Kidney tubule cell (primary cell): Measurements from ENCODE around the gene MYO1A.

Source experiments
- DNase-seq: peaks from one replicate; pipeline ENCODE4 v3.0.0-alpha.2; 2018; ENCODE audit warnings: low spot score

MYO1A gene

DNA sequence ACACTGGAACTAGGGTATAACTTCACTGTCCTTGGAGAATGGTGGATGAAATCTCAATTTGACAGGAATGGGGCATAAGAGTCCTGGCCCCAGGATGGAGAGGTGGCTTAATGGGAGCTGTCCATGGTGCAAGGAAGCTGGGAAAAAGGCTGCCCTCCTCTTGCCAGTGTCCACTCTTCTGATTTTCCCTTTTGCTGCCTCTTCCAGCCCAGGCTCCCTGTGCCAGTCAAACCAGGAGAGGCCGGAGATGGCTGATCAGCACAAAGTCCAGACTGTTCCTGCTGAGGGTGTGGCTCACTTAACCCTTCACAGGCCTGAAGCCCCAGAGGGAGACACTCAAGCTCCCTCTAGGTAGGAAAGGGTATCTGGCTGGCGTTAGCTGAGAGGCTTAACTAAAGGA lies at the start of gene MYO1A:
MYO1A (minus strand) TSS at position 240 of the 400 bp plus-strand sequence. CDS start 1,806 bp downstream, outside the sequence.
- no peak for DNase-seq

DNA sequence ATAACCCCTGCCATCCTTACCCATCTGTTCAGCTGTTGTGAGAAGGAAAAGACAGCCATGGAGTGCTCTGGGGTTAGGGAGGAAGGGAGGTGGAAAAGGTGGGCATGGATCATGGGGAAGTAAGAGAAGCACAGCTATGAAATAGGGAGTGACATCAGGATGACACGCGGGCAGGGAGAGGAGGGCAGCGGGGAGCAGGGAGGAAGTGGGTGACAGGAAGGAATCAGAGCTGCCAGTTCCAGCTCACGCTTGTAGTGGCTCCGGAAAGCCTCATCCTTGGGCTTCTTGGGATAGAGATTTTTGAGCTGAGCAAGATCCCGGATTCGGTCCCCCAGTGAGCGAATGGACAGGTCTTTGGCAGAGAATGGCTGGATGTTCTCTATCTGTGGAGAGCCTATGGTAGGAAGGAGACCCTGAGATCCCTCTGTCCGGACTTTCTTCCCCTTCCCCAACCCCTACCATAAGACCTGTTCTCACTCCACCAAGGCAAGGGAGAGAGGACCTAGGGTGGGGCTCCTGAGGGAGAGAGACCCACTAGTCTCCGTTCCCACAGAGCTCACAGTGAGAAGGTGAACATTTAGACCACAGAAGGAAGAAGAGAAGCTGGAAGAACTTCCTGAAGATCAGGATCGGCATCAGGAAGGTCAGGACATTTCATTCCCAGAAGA lies 49.3 kb upstream of the MYO1A start:
- DNase-seq, result no peak

DNA sequence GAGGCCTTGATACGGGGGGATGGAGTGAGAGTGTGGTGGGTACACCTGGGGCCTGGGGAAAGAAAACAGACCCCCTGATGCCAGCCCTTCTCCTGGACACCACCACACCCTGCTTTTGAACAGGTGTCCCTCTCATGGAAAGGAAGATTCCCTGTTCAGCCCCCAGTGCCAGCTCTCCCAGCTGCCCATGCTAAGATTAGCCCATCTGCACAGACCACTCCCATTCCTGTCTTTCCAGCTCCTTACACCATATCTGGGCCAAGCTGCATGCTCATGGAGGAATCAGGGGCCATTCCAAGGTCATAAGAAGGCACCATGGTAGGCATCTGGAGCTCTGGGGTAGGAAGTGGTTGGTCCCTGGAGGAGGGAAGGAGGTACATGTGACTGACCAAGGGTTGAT lies 48.6 kb upstream of the MYO1A start:
- DNase-seq, result no peak

DNA sequence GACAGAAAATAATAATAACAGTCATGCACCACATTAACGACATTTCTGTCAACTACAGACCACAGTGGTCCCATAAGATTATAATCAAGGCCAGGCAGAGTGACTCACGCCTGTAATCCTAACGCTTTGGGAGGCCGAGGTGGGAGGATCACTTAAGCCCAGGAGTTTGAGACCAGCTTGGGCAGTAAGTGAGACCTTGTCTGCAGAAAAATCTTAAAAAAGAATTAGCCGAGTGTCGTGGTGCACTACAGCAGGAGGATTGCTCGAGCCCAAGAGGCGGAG lies 47.6 kb upstream of the MYO1A start:
- no peak for DNase-seq

DNA sequence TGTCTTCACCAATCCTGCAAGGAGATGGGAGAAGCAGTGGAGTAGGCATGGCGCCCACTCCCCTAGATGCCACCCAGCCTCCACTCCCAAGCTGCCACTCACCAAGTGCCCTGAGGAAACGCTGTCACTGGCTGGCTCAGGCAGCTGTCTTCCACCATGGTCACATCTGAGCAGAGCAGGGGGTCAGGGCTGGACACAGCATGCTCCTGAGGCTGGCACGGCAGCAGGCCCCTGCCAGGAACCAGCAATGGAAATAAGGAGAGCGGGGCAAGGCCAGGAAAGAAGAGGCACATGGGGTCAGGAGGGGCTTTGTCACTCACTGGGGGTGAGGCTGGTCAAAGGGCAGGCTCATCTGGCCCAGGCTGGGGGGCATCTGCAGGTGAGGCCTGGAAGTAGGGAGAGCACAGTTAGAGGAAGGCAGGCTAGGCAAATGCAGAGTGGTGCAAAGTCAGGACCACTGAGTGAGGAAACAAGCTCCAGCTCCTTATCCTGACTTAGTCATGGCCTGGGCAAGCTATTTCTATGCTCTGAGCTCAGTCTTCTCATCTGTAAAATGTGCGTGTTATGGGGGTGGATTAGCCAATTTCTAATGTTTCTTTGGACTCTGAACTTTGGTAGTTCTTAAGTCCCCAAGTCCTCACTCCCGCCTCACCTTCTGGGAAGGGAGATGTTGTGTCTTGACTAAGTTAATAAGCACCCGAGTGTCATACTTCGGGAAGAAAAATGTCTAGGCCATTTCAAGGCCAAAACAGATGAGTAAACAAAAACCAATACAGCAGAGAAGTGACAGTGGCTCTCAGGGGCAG lies 47.0 kb upstream of the MYO1A start:
- DNase-seq, result no peak

DNA sequence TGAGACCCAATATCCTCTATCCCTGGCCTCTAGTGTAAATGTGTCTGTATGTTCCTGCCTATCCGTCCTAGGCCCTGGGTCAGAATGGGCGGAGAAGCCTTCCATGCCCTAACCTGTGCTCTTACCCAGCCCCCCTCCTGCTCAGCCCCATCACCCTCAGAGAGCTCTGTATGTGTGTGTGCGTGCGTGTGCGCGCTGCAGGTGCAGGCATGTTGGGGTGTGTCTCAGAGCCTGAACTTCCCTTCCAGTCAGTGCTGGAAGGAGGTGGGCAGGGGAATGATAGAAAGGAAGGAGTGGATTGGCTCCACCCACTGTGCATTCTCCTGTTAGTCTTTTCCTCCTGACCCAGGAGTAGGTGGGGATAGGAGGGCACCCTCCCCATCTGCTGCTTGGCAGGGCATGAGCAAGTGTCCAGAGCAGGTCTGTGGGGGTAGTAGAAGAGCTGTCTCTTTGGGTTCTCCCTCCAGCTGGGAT lies 46.2 kb upstream of the MYO1A start:
- DNase-seq, result peak; percentile 59

DNA sequence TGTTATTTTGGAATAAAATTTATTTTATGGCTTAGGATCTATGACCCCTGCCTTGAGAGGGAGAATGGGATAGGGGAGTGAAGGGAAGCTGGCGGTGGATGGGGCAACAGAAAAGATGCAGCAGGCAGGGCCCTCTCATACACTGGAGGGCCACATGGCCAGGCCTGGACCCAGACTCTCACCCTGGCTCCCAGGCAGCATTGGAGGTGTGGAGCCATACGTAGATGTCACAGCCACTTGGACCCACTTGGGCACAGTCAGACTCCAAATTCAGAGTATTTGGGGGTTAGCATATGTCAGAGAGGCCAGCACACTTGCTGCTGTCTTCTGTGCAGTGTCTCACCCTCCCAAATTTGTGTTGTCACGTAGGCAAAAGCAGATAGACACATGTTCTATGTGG lies 45.5 kb upstream of the MYO1A start:
- no peak for DNase-seq

DNA sequence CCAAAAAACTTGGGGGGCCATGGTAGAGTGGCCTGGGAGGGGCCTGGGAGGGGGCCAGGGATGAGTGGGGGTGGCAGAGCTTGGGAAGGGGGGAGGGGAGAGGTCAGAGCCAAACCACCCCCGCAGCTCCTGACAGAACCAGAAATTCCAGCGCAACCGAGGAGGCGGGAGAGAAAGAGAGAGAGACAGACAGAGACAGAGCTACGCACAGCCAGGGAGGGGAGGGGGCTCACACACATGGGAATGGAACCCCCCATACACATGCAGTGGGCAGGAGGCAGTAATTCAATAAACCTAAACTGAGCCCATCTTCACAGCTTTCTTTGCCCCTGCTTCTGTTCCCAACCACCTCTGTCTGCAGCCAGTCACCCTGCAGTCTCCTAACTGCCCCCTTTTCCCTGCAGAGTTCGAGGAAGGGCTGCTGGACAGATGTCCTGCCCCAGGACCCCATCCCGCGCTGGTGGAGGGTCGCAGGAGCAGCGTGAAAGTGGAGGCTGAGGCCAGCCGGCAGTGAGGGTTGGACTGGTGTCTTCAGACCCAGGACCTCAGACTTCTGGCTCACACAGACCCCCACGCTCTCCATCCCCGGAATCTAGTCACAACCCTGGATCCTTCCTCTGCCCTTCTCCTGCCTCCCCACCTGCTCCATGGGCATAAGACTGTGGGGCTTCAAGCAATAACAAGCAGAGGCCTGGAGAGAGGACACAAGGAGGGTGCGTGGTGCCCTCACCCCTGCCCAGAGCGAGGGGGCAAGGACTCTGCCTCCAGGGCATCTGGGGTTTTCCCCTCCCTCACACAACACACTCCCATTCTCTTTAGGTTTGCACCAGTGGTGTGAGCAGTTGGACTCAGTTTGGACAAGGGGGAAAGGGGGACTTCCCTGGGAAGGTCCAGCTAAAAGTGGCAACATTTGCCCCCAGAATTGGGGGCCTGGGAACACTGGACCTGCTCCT lies 44.6 kb upstream of the MYO1A start:
- DNase-seq, result no peak

DNA sequence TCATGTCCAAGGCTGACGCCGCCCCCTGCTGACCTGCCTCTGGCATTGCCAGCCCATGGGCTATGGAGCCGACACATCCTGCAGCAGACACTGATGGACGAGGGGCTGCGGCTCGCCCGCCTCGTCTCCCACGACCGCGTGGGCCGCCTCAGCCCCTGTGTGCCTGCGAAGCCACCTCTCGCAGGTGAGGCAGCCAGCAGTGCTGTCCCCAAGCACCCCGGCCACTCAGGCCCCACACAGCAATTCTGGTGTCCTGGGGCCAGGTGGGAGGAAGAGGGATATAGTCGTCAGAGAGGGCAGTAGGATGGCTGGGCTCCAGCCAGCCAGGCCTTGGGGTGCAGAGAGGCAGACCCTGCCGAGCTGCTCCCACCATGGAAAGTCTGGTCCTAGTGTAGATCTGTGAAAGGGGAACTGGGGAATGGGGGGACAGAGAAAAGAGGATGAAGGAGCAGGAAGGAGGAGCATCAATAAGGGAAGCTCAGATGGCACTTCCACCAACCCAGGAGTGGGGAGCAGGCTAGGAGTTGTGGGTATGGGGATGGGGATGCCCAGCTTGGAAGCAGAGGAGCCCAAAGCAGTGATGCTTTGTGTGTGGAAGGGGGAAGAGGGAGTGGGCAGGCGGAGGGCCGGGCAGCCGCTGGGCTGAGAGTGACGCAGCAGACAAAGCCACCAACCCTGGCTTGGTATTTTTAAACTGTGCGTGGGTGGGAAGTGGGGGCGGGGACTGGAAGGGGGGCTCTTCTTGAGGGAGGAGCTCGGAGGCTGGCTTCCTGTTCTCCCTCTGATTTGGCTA lies 43.7 kb upstream of the MYO1A start:
- DNase-seq, result peak; percentile 50

DNA sequence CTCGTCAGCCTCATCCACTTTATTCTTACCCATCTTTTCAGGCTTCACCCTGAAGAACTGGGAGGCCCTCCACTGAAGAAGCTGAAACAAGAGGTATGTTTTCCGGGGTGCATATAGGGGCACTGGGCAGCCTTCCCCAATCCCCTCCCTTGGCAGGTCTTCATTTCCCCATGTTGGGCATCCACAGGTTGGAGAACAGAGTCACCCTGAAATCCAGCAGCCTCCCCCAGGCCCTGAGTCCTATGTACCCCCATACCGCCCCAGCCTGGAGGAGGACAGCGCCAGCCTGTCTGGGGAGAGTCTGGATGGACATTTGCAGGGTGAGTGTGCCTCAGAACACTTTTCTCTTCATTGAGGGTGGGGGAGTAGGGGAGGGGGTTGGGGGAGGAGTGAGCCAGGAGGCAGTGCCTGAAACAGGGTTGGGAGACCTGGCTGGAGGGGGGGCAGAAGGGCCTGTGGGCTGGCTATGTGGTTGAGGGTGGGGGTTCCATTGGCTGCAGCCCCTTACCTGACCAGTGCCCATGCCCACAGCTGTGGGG lies 43.0 kb upstream of the MYO1A start:
- no peak for DNase-seq

DNA sequence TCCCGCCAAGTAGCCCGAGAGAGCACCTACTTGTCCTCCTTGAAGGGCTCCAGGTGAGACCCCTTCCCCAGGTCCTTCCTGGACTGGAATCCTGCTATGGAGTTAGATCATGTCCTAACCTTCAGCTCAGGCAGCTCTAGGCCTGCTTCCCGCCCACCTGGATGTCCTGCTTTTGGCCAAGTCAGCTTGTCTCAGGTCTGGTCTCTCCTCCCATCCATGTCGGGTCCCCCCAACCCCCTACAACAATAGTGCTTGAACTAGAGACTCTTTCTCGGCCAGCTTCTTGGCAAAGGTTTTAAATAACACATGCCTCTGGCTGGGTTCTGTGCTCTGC lies 42.6 kb upstream of the MYO1A start:
- DNase-seq, result no peak

DNA sequence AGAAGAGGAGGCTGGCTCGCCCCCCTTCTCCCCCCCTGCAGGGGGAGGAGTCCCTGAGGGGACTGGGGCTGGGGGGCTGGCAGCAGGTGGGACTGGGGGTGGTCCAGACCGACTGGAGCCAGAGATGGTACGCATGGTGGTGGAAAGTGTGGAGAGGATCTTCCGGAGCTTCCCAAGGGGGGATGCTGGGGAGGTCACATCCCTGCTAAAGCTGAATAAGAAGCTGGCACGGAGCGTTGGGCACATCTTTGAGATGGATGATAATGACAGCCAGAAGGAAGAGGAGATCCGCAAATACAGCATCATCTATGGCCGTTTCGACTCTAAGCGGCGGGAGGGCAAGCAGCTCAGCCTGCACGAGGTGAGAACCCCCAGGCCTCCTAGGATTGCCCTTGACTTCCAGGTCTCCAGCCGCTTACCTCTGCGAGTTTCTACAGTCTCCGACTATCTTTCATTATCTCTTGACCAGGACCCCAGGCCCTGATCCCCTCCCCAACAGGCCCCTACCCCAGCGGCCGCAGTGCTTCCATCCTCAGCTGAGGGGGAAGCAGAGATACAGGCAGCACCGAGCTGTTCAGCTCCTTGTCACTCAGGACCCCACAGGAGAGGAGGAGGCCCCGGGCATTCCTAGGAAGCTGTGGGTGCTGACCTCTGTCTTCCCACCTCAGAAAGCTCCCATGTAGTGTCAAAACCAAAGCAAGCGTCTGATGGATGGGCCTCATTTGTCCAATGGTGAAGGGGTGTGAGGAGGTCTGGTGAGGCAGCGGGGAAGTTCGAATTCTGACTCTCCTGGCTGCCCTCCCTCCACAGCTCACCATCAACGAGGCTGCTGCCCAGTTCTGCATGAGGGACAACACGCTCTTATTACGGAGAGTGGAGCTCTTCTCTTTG lies 42.0 kb upstream of the MYO1A start:
- DNase-seq, result no peak

DNA sequence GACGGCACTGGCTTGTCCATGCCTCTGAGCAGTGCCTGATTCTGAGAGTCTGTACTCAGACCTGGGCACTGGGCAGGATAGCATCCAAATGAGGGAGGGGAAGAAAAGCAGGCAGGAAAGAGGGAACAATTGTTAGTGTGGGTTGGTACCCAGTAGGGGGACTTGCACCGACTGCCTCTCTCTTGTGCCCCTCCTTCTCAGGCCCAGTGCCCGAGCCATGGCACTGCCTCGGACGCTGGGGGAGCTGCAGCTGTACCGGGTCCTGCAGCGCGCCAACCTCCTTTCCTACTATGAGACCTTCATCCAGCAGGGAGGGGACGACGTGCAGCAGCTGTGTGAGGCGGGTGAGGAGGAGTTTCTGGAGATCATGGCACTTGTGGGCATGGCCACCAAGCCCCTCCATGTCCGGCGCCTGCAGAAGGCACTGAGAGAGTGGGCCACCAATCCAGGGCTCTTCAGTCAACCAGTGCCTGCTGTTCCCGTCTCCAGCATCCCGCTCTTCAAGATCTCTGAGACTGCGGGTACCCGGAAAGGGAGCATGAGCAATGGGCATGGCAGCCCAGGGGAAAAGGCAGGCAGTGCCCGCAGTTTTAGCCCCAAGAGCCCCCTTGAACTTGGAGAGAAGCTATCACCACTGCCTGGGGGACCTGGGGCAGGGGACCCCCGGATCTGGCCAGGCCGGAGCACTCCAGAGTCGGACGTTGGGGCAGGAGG lies 41.2 kb upstream of the MYO1A start:
- DNase-seq, result no peak

DNA sequence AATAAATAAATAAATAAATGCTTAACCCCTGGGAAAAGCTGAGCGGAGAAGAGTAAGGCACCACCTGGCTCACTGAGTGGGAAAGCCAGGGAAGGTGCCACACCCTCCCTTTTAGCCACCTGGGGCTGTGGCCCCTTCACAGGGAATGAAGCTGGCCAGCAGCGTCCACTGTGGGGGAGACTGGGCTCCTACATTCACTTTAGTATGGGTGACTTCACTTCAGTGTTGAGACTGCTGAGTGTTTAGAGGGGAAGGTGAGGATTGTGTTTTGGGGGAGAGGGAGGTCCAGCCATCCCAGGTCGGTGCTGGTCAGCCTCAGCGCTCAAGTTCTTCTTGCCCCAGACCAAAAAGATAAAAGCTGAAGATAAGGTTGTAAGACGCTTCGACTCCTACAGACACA lies 40.6 kb upstream of the MYO1A start:
- no peak for DNase-seq

DNA sequence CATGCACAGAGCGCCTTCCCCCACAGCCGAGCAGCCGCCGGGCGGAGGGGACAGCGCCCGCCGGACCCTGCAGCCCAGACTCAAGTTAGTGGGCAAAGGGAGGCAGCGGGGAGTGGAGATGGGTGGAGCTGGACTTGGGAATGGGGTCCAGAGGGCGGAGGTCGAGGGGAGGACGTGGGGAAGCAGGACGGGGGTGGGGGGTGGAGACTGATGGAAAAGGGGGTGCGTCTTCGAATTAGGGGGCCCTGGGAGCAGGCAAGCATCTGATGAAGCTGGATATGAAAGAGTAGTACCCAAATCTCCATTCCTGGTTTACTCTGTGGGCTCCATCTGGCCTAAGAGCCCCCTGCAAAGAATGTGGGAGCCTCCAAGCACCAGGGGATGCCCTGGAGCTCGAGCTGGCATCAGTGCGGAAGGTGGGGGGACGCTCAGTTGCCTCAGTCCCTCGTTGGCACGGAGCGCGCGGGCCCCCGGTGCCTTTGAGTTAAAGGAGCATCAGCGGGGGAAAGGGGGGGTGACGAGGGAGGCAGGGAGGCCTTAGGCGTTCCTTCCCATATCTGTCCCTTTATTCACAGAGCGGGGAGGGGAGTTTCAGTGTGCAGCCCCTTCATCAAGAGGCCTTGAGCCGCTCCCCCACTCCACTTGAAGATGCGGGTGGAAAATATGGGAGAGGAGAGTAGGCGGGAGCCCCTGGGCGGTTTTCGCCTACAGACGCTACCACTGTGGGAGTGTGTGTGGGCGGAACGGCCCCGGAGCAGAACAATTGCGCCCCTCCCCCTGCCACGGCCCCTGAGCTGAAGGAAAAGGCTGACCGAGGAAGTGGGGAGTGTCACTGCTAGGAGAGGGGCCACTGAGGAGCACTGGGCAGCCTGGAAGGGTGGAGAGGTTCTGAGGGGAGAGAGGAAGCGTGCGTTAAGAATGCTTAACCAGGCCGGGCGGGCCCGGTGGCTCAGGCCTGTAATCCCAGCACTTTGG lies 39.6 kb upstream of the MYO1A start:
- peak; percentile 75 for DNase-seq

DNA sequence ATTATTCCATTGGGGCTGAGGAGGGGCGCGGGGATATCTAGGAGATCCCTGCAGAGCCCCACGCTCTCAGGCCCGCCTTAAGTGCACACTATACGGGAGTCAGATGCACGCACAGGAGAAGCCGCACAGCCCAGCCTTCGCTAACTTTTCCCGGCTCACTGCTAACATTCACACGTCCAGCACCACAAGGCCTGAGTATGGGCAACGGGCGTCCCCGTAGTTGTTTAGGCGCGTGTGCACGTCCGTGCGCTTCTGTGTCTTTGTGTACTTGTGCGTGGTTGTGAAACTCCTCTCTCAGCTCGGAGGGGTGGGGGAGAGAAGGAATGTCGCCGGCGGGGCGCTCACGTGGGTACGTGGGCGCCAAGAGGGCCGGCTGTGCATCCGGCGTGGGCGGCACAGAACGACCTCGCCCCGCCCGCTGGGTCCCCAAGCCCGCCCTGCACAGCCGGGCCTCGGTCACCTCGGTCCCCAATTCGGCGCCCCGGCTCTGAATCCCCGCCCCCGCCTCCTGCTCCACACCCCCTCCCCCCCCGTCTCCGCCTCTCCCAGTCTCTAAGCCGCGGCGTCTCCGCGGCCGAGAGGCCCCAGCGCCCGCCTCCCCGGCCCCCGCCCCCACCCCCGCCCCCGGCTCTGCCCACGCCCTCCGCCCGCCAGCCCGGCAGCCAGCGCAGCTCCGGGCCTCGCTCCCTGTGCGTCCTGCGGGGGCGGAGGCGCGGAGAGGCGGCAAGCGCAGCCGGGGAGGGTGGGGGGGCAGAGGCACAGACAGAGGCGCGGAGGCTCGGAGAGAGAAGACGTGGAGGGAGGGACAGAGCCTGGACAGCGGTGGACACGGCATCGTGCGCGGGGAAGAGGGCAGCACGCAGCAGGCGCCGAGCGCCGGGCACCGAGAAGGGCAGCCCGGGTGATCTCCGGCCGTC lies 38.7 kb upstream of the MYO1A start, which contains the start of gene NAB2:
NAB2 (plus strand) TSS at position 761 of the 917 bp plus-strand sequence. CDS start 158 bp downstream, outside the sequence.
- peak; percentile 96 for DNase-seq

DNA sequence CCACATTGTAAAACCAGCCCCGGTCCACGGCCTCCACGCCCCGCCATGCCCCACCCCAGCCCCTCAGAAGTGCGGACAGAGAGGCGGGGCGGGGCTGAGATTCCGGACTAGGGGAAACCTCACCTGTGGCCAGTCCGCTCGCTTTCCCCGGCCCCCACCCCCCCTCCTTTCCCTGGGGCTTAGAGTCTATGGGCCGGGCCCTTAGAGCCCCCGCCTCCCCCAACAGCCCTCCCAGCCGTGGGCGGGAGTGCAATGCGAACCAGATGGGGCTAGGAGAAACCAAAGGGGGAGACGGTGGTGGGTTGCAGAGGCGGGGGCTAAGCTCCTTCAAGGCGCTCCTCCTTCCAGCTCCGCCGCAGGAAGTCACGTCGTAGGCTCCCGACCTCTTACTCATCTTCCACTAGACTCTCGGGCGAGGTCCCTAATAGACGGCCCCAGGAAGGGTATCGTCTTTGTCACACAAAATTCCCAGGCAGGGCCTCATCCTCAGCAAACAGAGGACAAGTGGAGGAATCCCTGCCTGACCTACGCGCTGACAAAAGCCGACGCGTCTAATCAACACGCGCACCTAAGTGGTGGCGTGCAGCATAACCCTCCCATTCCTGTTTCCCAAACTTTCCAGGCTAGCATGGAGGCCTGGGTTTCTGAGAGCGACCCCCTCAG lies 37.9 kb upstream of the MYO1A start:
- DNase-seq, result peak; percentile 98
